ENCODE results near the gene SNAPIN.

- TF ChIP-seq ZBTB43 (CRISPR knock-in tag; IDR thresholded peaks at IDR 0.05) (no peak), TP53 (CRISPR knock-in tag; IDR thresholded peaks at IDR 0.05) (no peak), FOXK1 (CRISPR knock-in tag; IDR thresholded peaks at IDR 0.05) (no peak), CTCF (IDR thresholded peaks at IDR 0.05) (no peak), FOXP1 (CRISPR knock-in tag; IDR thresholded peaks at IDR 0.05; ENCODE audit: borderline replicate concordance) (no peak), ELF4 (CRISPR knock-in tag; IDR thresholded peaks at IDR 0.05; ENCODE audit: low read depth) (no peak), KAT7 (CRISPR knock-in tag; IDR thresholded peaks at IDR 0.05; ENCODE audit: borderline replicate concordance) (no peak), NR3C1 (CRISPR knock-in tag; conservative IDR thresholded peaks at IDR 0.05; ENCODE audit: low read depth) (no peak)
These were observed 2.7 kb downstream of the SNAPIN start for GRCh38 chr1:153661111-153661708.

All from WTC11 (cell line).